ENCODE results near the gene LYPD3. TPM values are rescaled to one million over a fixed set of nuclear protein-coding genes. Genes with fewer than 3 reads are reported as not detected.

LYPD3 gene
- total RNA-seq, 1 experiment from 2014 or later: 0.46 TPM

GRCh38 chr19:43461303-43461702 is 4.1 kb downstream of the LYPD3 start:
- DNase-seq (ENCODE audit: low read depth, low spot score): no peak
- Histone ChIP-seq H3K36me3 (ENCODE audit: control insufficient read depth, insufficient read depth, low read length) (no peaks in the 10 kb centered on the region), H3K4me3 (ENCODE audit: low read depth in 2 of 2, low read length in 2 of 2) (no peak overlapping the region), H3K27ac (ENCODE audit: low read length) (no peak overlapping the region), H3K27me3 (ENCODE audit: control insufficient read depth, insufficient read depth, low read length) (no peaks in the 10 kb centered on the region), H3K9me3 (ENCODE audit: control insufficient read depth, insufficient read depth, low read depth, low read length) (no peaks in the 10 kb centered on the region), H3K4me1 (ENCODE audit: control insufficient read depth, insufficient read depth, low read length) (no peaks in the 10 kb centered on the region)
- intact Hi-C loops (cut with micrococcal nuclease; ENCODE audit: unreplicated experiment) (no loop called here), in situ Hi-C loops (cut with HindIII; ENCODE audit: low pct_unique_long_range_greater_than_20kb, low sequenced_read_pairs) (no loop called here)
- TF ChIP-seq SIN3A (IDR thresholded peaks at IDR 0.05; ENCODE audit: borderline replicate concordance, insufficient read depth, low read depth, low read length) (no peak), POLR2AphosphoS5 (IDR thresholded peaks at IDR 0.05; ENCODE audit: low read depth, low read length) (no peak), TCF7L2 (IDR thresholded peaks at IDR 0.05; ENCODE audit: low read depth, low read length) (no peak), REST (IDR thresholded peaks at IDR 0.05; ENCODE audit: insufficient read depth in 1 of 2, low read depth in 2 of 2, low read length in 1 of 2) (no peak)
- TF ChIP-seq, protein P1, sequence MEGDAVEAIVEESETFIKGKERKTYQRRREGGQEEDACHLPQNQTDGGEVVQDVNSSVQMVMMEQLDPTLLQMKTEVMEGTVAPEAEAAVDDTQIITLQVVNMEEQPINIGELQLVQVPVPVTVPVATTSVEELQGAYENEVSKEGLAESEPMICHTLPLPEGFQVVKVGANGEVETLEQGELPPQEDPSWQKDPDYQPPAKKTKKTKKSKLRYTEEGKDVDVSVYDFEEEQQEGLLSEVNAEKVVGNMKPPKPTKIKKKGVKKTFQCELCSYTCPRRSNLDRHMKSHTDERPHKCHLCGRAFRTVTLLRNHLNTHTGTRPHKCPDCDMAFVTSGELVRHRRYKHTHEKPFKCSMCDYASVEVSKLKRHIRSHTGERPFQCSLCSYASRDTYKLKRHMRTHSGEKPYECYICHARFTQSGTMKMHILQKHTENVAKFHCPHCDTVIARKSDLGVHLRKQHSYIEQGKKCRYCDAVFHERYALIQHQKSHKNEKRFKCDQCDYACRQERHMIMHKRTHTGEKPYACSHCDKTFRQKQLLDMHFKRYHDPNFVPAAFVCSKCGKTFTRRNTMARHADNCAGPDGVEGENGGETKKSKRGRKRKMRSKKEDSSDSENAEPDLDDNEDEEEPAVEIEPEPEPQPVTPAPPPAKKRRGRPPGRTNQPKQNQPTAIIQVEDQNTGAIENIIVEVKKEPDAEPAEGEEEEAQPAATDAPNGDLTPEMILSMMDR (IDR thresholded peaks at IDR 0.05): no peak
- no TSS peak for BruUV-seq (replicated peaks)
- no peak for ATAC-seq
- ChIA-PET CTCF (no interaction called here), POLR2A (no interaction called here)

- ATAC-seq: no peak
- TF ChIP-seq, protein P1 (IDR thresholded peaks at IDR 0.05): no peak
- TF ChIP-seq POLR2AphosphoS5 (IDR thresholded peaks at IDR 0.05; ENCODE audit: low read depth, low read length): no peak
- no peak for TF ChIP-seq REST (IDR thresholded peaks at IDR 0.05; ENCODE audit: insufficient read depth in 1 of 2, low read depth in 2 of 2, low read length in 1 of 2)
- no peak for TF ChIP-seq TCF7L2 (IDR thresholded peaks at IDR 0.05; ENCODE audit: low read depth, low read length)
- no peak for TF ChIP-seq SIN3A (IDR thresholded peaks at IDR 0.05; ENCODE audit: borderline replicate concordance, insufficient read depth, low read depth, low read length)
- DNase-seq (ENCODE audit: low read depth, low spot score): no peak
- Histone ChIP-seq H3K36me3 (ENCODE audit: control insufficient read depth, insufficient read depth, low read length) (no peaks in the 10 kb centered on the region), H3K4me3 (ENCODE audit: low read depth in 2 of 2, low read length in 2 of 2) (no peak overlapping the region), H3K4me1 (ENCODE audit: control insufficient read depth, insufficient read depth, low read length) (no peaks in the 10 kb centered on the region), H3K27ac (ENCODE audit: low read length) (no peak overlapping the region), H3K9me3 (ENCODE audit: control insufficient read depth, insufficient read depth, low read depth, low read length) (no peaks in the 10 kb centered on the region), H3K27me3 (ENCODE audit: control insufficient read depth, insufficient read depth, low read length) (no peaks in the 10 kb centered on the region)
- POLR2A ChIA-PET: no interaction called here
- in situ Hi-C loops (cut with HindIII; ENCODE audit: low pct_unique_long_range_greater_than_20kb, low sequenced_read_pairs) (no loop called here), intact Hi-C loops (cut with micrococcal nuclease; ENCODE audit: unreplicated experiment) (no loop called here)
- BruUV-seq (replicated peaks): no TSS peak
- CTCF ChIA-PET: no interaction called here
Observed at GRCh38 chr19:43460362-43461016, 4.9 kb downstream of the LYPD3 start.

All from Panc1 (cell line).